HEK293T (cell line): ENCODE results near the gene GHITM.

ENCODE experiments used
- CTCF ChIA-PET: fragments of 350-600 bp; formaldehyde crosslinking; extraction: SDS; loops from one replicate; lab custom pipeline; 2021; ENCODE audit warnings: antibody characterized with exemption, inconsistent platforms; lab: Yijun Ruan, JAX
- POLR2A ChIA-PET: fragments of 350-600 bp; formaldehyde crosslinking; extraction: SDS; loops from one replicate; lab custom pipeline; 2020; ENCODE audit warnings: antibody characterized with exemption, inconsistent platforms; lab: Yijun Ruan, JAX
- DNase-seq: peaks from one replicate; pipeline ENCODE4 v3.0.0; 2012; ENCODE audit warnings: mixed read lengths; ENCODE audit errors: extremely low spot score
- ARNT ChIP-seq: fragments of 450-650 bp; IDR thresholded peaks from 2 replicates; pipeline ENCODE4 v1.6.1; 2017; ENCODE audit warnings: mild to moderate bottlenecking
- BHLHE40 ChIP-seq: fragments of 450-650 bp; IDR thresholded peaks from 2 replicates; pipeline ENCODE4 v1.6.1; 2016; ENCODE audit warnings: mild to moderate bottlenecking, moderate library complexity, borderline replicate concordance
- CTBP1 ChIP-seq: fragments of 450-650 bp; IDR thresholded peaks from 2 replicates; pipeline ENCODE4 v1.6.1; 2016; ENCODE audit warnings: borderline replicate concordance
- ELF4 ChIP-seq: fragments of 450-650 bp; IDR thresholded peaks from 2 replicates; pipeline ENCODE4 v1.6.1; 2017; ENCODE audit warnings: antibody characterized with exemption
- FOXA1 ChIP-seq: fragments of 450-650 bp; IDR thresholded peaks from 2 replicates; pipeline ENCODE4 v1.6.1; 2016; ENCODE audit warnings: mild to moderate bottlenecking
- FOXK2 ChIP-seq: fragments of 450-650 bp; IDR thresholded peaks from 2 replicates; pipeline ENCODE4 v1.6.1; 2016; ENCODE audit warnings: mild to moderate bottlenecking
- FOXM1 ChIP-seq: fragments of 450-650 bp; IDR thresholded peaks from 2 replicates; pipeline ENCODE4 v1.6.1; 2017; ENCODE audit warnings: mild to moderate bottlenecking, borderline replicate concordance
- HDGF ChIP-seq: fragments of 450-650 bp; IDR thresholded peaks from 2 replicates; pipeline ENCODE4 v1.6.1; 2017; ENCODE audit warnings: antibody characterized with exemption, borderline replicate concordance
- L3MBTL2 ChIP-seq: fragments of 450-650 bp; conservative IDR thresholded peaks from 2 replicates; pipeline ENCODE4 v1.6.1; 2016; ENCODE audit warnings: mild to moderate bottlenecking
- LEF1 ChIP-seq: fragments of 450-650 bp; IDR thresholded peaks from 2 replicates; pipeline ENCODE4 v1.6.1; 2017; ENCODE audit warnings: mild to moderate bottlenecking, borderline replicate concordance
- NFRKB ChIP-seq: fragments of 450-650 bp; IDR thresholded peaks from 2 replicates; pipeline ENCODE4 v1.6.1; 2016; ENCODE audit warnings: mild to moderate bottlenecking, moderate library complexity
- PKNOX1 ChIP-seq: fragments of 450-650 bp; IDR thresholded peaks from 2 replicates; pipeline ENCODE4 v1.6.1; 2016
- SP1 ChIP-seq: fragments of 450-650 bp; IDR thresholded peaks from 2 replicates; pipeline ENCODE4 v1.6.1; 2017
- SUZ12 ChIP-seq: fragments of 450-650 bp; IDR thresholded peaks from 2 replicates; pipeline ENCODE4 v1.6.1; 2016; ENCODE audit warnings: mild to moderate bottlenecking
- TARDBP ChIP-seq: fragments of 450-650 bp; IDR thresholded peaks from 2 replicates; pipeline ENCODE4 v1.6.1; 2016
- ZNF384 ChIP-seq: fragments of 450-650 bp; IDR thresholded peaks from 2 replicates; pipeline ENCODE4 v1.6.1; 2016

GHITM gene

GRCh38 chr10:84158550-84158949 is 19.2 kb downstream of the GHITM start:
- no peak for DNase-seq
- ChIA-PET CTCF (no interaction called here), POLR2A (no interaction called here)
- TF ChIP-seq ELF4 (no peak), PKNOX1 (no peak), BHLHE40 (no peak), HDGF (no peak), L3MBTL2 (no peak), FOXA1 (no peak), LEF1 (no peak)

- CTCF ChIA-PET, result no interaction called here
- DNase-seq, result no peak
- TF ChIP-seq ARNT (no peak), HDGF (no peak), SUZ12 (no peak), BHLHE40 (no peak), PKNOX1 (no peak), L3MBTL2 (no peak), LEF1 (no peak), NFRKB (no peak), ELF4 (no peak), ZNF384 (no peak), TARDBP (no peak)
- POLR2A ChIA-PET, result no interaction called here
Measured at GRCh38 chr10:84159076-84159685, 19.9 kb downstream of the GHITM start.

GRCh38 chr10:84160663-84161362 is 21.5 kb downstream of the GHITM start:
- TF ChIP-seq HDGF (no peak), FOXM1 (no peak), ELF4 (no peak), ARNT (no peak), FOXK2 (no peak), BHLHE40 (no peak), SUZ12 (no peak), TARDBP (no peak), SP1 (no peak), PKNOX1 (no peak), FOXA1 (no peak), LEF1 (no peak), ZNF384 (no peak), L3MBTL2 (no peak), NFRKB (no peak), CTBP1 (no peak)
- ChIA-PET POLR2A (no interaction called here), CTCF (interaction anchor here (0.6 kb wide), 1 partner anchor 45 kb away, joined by 3 read pairs; no protein-coding TSS in a partner anchor)
- DNase-seq, result no peak

GRCh38 chr10:84163996-84164395 is 24.7 kb downstream of the GHITM start:
- DNase-seq, result no peak
- no peak for TF ChIP-seq HDGF
- no peak for TF ChIP-seq BHLHE40
- no peak for TF ChIP-seq ARNT
- TF ChIP-seq FOXM1, result no peak
- CTCF ChIA-PET, result interaction anchor here (1.6 kb wide), 1 partner anchor 16 kb away, joined by 5 read pairs; no protein-coding TSS in a partner anchor
- POLR2A ChIA-PET, result no interaction called here

GRCh38 chr10:84164442-84164841 is 25.1 kb downstream of the GHITM start:
- no peak for DNase-seq
- no peak for TF ChIP-seq ELF4
- TF ChIP-seq FOXA1, result no peak
- no peak for TF ChIP-seq HDGF
- TF ChIP-seq CTBP1, result no peak
- no peak for TF ChIP-seq L3MBTL2
- no peak for TF ChIP-seq NFRKB
- TF ChIP-seq PKNOX1, result no peak
- no peak for TF ChIP-seq BHLHE40
- TF ChIP-seq SP1, result no peak
- TF ChIP-seq LEF1, result no peak
- no peak for TF ChIP-seq TARDBP
- no peak for TF ChIP-seq SUZ12
- TF ChIP-seq FOXM1, result no peak
- TF ChIP-seq ZNF384, result no peak
- no peak for TF ChIP-seq FOXK2
- no peak for TF ChIP-seq ARNT
- ChIA-PET CTCF (interaction anchor here (1.0 to 1.6 kb wide), 2 partner anchors 15 to 17 kb away, joined by 3 to 5 read pairs; no protein-coding TSS in a partner anchor), POLR2A (no interaction called here)
